Measurements from ENCODE around the gene PCK2.

PCK2 gene

GRCh38 chr14:24135834-24136683 is 41.9 kb downstream of the PCK2 start, which contains the start of gene PSME1:
TSS of gene PSME1 (plus strand) at chr14:24136194. CDS start at chr14:24136263, 69 bp downstream.
- peak within 1 kb of the TSS; percentile 62 for H3K4me3 ChIP-seq (ENCODE audit: low read depth, low read length)
- TF ChIP-seq, protein P1, sequence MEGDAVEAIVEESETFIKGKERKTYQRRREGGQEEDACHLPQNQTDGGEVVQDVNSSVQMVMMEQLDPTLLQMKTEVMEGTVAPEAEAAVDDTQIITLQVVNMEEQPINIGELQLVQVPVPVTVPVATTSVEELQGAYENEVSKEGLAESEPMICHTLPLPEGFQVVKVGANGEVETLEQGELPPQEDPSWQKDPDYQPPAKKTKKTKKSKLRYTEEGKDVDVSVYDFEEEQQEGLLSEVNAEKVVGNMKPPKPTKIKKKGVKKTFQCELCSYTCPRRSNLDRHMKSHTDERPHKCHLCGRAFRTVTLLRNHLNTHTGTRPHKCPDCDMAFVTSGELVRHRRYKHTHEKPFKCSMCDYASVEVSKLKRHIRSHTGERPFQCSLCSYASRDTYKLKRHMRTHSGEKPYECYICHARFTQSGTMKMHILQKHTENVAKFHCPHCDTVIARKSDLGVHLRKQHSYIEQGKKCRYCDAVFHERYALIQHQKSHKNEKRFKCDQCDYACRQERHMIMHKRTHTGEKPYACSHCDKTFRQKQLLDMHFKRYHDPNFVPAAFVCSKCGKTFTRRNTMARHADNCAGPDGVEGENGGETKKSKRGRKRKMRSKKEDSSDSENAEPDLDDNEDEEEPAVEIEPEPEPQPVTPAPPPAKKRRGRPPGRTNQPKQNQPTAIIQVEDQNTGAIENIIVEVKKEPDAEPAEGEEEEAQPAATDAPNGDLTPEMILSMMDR (IDR thresholded peaks at IDR 0.05; ENCODE audit: low read depth, low read length): no peak
- peak; percentile 90 for DNase-seq (ENCODE audit: low read depth, low spot score)
- in situ Hi-C loops (cut with HindIII; ENCODE audit: low sequenced_read_pairs): no loop called here

DNA sequence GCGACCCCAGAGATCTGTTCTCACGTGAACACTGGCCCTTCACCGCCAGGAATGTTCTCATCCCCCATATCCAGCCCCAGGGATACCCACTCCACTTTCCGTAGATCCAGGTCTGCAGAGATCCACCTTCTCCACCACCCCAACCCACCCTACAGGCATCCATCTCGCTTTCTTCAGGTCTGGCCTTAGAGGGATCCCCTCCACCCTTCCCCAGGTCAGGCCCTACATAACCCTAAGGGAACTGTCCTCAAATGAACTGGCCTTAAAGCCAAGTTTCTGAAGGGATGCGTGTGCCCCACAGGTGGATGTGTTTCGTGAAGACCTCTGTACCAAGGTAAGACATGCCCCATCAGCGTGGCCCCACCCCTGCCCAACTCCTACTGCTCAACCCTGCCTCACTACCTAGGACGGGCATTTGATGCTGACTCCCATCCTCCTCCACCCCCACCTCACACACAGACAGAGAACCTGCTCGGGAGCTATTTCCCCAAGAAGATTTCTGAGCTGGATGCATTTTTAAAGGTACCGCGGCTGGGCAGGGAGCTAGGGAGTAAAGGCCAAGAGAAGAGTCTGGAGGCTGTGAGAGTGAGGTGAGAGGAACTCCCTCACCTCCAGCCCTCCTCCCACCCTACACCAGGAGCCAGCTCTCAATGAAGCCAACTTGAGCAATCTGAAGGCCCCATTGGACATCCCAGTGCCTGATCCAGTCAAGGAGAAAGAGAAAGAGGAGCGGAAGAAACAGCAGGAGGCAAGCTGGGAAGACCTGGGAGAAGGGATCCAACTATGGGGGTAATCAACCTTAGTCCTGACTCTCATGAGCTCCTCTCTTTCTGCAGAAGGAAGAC is 42.8 kb downstream of the PCK2 start:
- in situ Hi-C loops (cut with HindIII; ENCODE audit: low sequenced_read_pairs): no loop called here
- H3K4me3 ChIP-seq (ENCODE audit: low read depth, low read length): peak overlapping the region; percentile 62
- DNase-seq (ENCODE audit: low read depth, low spot score): no peak
- TF ChIP-seq, protein P1 (IDR thresholded peaks at IDR 0.05; ENCODE audit: low read depth, low read length): no peak

DNA sequence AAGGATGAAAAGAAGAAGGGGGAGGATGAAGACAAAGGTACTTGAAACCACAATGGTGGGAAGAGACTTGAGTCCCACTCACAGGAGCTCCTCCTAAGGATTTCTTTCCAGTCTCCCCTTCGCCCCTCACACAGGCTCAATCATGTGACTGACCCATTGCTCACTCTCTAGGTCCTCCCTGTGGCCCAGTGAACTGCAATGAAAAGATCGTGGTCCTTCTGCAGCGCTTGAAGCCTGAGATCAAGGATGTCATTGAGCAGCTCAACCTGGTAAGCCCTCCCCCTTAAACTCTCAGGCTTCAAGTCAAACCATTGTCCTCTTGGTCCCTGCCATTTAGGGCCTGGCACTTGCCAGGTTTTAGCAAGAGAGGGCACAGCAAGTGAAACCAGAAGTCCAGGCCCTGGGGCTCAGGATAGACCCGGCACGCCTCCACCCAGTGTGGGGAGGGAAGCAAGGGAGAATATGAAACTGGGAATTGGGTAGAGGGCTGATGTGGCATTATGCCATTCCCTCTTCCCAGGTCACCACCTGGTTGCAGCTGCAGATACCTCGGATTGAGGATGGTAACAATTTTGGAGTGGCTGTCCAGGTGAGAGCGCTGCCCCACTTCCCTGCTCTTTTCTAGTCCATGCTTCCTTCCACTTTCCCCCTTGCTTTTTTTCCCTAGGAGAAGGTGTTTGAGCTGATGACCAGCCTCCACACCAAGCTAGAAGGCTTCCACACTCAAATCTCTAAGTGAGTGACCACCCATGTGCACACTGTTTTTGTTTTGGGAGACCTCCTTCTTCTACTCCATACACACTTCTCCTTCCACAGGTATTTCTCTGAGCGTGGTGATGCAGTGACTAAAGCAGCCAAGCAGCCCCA is 43.7 kb downstream of the PCK2 start:
- DNase-seq (ENCODE audit: low read depth, low spot score): no peak
- TF ChIP-seq, protein P1 (IDR thresholded peaks at IDR 0.05; ENCODE audit: low read depth, low read length): no peak
- in situ Hi-C loops (cut with HindIII; ENCODE audit: low sequenced_read_pairs): no loop called here
- no peak overlapping the region for H3K4me3 ChIP-seq (ENCODE audit: low read depth, low read length)

GRCh38 chr14:24138396-24139271 is 44.5 kb downstream of the PCK2 start:
- TF ChIP-seq, protein P1 (IDR thresholded peaks at IDR 0.05; ENCODE audit: low read depth, low read length): no peak
- DNase-seq (ENCODE audit: low read depth, low spot score): no peak
- in situ Hi-C loops (cut with HindIII; ENCODE audit: low sequenced_read_pairs): no loop called here
- H3K4me3 ChIP-seq (ENCODE audit: low read depth, low read length): no peak overlapping the region

DNA sequence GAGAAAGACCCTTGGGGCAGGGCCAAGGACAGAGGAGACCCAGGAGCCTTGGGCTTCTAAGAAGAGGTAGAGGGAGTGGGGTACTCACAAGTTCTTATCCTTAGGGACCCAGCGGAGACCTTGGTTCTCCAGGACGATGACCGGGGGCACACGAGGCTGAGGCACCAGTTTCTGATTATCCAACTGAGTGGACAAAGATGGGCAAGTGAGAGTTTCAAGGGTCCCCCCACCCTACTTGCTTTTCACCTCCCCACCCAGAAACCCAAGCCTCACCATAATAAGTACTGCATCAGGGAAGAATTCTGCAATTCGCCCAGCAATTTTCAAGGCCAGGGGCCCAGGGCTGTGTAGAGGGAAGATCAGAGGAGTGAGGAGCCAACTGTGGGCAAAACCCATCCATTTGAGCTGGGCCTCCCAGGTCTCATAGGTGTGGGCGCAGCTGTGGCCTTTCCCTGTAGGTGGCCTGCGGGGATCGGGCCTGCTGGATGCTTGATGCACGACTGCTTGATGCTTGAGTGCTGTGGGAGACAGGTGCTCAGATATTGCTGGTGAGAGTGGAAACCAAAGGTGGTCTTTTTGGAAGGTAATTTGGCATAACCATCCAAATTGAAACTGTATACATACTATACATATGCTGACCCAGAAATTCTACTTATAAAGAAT is 45.3 kb downstream of the PCK2 start:
- in situ Hi-C loops (cut with HindIII; ENCODE audit: low sequenced_read_pairs): no loop called here
- peak overlapping the region; percentile 7 for H3K4me3 ChIP-seq (ENCODE audit: low read depth, low read length)
- TF ChIP-seq, protein P1 (IDR thresholded peaks at IDR 0.05; ENCODE audit: low read depth, low read length): no peak
- DNase-seq (ENCODE audit: low read depth, low spot score): no peak

All from astrocyte of the spinal cord (primary cell).